ENCODE results near the gene GNAS.

- no peak for TF ChIP-seq CTCF (IDR thresholded peaks at IDR 0.05)
- no peak for TF ChIP-seq POLR2A (IDR thresholded peaks at IDR 0.05)
Observed at GRCh38 chr20:58808271-58809046, 44.1 kb upstream of the GNAS start.

Data from esophagus squamous epithelium (tissue), 4 donors.